ENCODE results near the gene DOCK1. TPM values are rescaled to one million over a fixed set of nuclear protein-coding genes. Genes with fewer than 3 reads are reported as not detected.

The DOCK1 gene
- total RNA-seq, 1 donor from 2014 or later = 72.6 TPM

DNA sequence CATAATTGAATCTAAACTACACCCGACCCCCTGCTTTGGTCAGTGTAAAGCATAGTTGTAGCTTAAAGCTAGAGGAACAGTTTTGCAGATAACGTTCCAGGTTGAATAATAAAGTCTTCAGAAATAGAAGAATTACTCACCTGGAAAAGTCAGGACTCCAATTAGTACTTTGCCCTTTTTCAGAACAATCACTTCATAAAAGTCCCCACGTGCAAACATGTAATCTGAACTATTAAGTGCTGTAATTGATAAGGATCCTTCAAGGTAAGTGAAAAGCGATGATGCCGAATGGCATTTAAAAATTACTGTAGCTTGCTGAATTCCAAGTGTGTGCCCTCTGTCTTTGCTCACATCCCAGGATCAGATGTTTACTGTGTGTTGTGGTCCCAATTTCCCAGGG, 344.8 kb downstream of the DOCK1 start:
- TF ChIP-seq, protein P1, sequence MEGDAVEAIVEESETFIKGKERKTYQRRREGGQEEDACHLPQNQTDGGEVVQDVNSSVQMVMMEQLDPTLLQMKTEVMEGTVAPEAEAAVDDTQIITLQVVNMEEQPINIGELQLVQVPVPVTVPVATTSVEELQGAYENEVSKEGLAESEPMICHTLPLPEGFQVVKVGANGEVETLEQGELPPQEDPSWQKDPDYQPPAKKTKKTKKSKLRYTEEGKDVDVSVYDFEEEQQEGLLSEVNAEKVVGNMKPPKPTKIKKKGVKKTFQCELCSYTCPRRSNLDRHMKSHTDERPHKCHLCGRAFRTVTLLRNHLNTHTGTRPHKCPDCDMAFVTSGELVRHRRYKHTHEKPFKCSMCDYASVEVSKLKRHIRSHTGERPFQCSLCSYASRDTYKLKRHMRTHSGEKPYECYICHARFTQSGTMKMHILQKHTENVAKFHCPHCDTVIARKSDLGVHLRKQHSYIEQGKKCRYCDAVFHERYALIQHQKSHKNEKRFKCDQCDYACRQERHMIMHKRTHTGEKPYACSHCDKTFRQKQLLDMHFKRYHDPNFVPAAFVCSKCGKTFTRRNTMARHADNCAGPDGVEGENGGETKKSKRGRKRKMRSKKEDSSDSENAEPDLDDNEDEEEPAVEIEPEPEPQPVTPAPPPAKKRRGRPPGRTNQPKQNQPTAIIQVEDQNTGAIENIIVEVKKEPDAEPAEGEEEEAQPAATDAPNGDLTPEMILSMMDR (IDR thresholded peaks at IDR 0.05) = no peak
- Mint-ChIP-seq H3K27me3 (ENCODE audit: insufficient read depth, low read depth) (no peaks in the 10 kb centered on the region), H3K9me3 (peaks cover 11% of the 10 kb centered on the region), H3K27ac (no peak overlapping the region), H3K4me1 (peaks cover 2% of the 10 kb centered on the region), H3K36me3 (peaks cover 22% of the 10 kb centered on the region), H3K4me3 (no peak overlapping the region)
- no peaks in the 10 kb centered on the region for H3K27me3 ChIP-seq
- H3K9ac ChIP-seq = no peak overlapping the region
- H3K27ac ChIP-seq = no peak overlapping the region
- H2AFZ ChIP-seq (replicated peaks) = no peak overlapping the region
- H3K36me3 ChIP-seq = peaks cover 3% of the 10 kb centered on the region
- DNase-seq (ENCODE audit: low spot score) = no peak
- H3K79me2 ChIP-seq (ENCODE audit: low read depth) = no peaks in the 10 kb centered on the region
- no peak overlapping the region for H3K4me2 ChIP-seq
- no peaks in the 10 kb centered on the region for H3F3A ChIP-seq (ENCODE audit: low read depth)
- H3K9me3 ChIP-seq (ENCODE audit: low read depth) = no peaks in the 10 kb centered on the region
- no peak overlapping the region for H3K4me3 ChIP-seq
- H3K4me1 ChIP-seq = no peaks in the 10 kb centered on the region
- no peaks in the 10 kb centered on the region for H4K20me1 ChIP-seq (ENCODE audit: low read depth)

DNA sequence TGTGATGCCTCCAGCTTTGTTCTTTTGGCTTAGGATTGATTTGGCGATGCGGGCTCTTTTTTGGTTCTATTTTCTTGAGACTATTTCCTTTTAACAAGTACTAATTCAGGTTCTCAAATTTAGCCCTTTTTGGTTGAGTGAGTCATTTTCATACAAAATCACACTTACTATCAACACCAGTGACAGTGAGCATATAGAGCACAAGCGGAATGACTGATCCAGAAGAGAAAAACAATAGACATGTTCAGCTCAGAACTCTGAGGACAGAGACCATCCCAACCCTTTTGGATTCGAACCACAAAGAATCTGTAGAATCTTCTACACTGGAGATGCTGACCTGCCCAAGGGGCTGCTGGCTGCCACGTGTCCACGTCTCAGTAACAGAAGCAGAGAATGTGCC, 347.6 kb downstream of the DOCK1 start:
- no peak overlapping the region for H3K4me3 ChIP-seq
- H3K36me3 Mint-ChIP-seq = peaks cover 22% of the 10 kb centered on the region
- no peaks in the 10 kb centered on the region for H3K27me3 ChIP-seq
- no peak for DNase-seq (ENCODE audit: low spot score)
- no peaks in the 10 kb centered on the region for H3F3A ChIP-seq (ENCODE audit: low read depth)
- no peak overlapping the region for H3K9ac ChIP-seq
- no peaks in the 10 kb centered on the region for H3K4me1 ChIP-seq
- H2AFZ ChIP-seq (replicated peaks) = no peak overlapping the region
- peaks cover 3% of the 10 kb centered on the region for H3K36me3 ChIP-seq
- no peak overlapping the region for H3K4me2 ChIP-seq
- no peaks in the 10 kb centered on the region for H4K20me1 ChIP-seq (ENCODE audit: low read depth)
- TF ChIP-seq, protein P1 (IDR thresholded peaks at IDR 0.05) = no peak
- TF ChIP-seq EZH2phosphoT487 (IDR thresholded peaks at IDR 0.05) = no peak
- no peak for TF ChIP-seq EZH2 (IDR thresholded peaks at IDR 0.05)
- no peak overlapping the region for H3K27ac ChIP-seq
- peaks cover 8% of the 10 kb centered on the region for H3K4me1 Mint-ChIP-seq
- H3K27me3 Mint-ChIP-seq (ENCODE audit: insufficient read depth, low read depth) = no peaks in the 10 kb centered on the region
- peaks cover 11% of the 10 kb centered on the region for H3K9me3 Mint-ChIP-seq
- H3K27ac Mint-ChIP-seq = no peak overlapping the region
- no peaks in the 10 kb centered on the region for H3K79me2 ChIP-seq (ENCODE audit: low read depth)
- no peaks in the 10 kb centered on the region for H3K9me3 ChIP-seq (ENCODE audit: low read depth)
- no peak overlapping the region for H3K4me3 Mint-ChIP-seq

DNA sequence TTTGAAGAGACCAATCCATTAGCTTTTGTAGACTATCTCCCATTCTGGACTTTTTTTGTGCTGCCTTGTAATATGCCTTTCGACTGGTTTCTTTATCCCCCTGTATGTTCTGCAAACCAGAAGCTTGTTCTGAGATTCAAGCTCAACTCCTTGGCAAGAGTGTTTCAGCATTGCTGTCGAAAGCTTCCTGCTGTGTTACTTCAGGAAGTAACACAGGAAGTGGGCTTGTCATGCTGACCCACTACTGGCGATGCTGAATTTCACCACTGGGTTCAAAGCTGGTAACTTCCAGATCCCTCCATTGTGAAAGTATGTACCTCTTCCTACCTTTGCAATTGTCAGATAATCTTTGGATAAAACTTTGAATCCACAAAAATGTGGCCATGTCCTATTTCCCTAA, 349.0 kb downstream of the DOCK1 start:
- H3K9ac ChIP-seq = no peak overlapping the region
- no peaks in the 10 kb centered on the region for H3K9me3 ChIP-seq (ENCODE audit: low read depth)
- H3K27ac ChIP-seq = no peak overlapping the region
- Mint-ChIP-seq H3K4me1 (peaks cover 21% of the 10 kb centered on the region), H3K27ac (no peak overlapping the region), H3K27me3 (ENCODE audit: insufficient read depth, low read depth) (no peaks in the 10 kb centered on the region), H3K4me3 (no peak overlapping the region), H3K9me3 (peaks cover 11% of the 10 kb centered on the region), H3K36me3 (peaks cover 20% of the 10 kb centered on the region)
- H3K27me3 ChIP-seq = no peaks in the 10 kb centered on the region
- H3K4me2 ChIP-seq = no peak overlapping the region
- DNase-seq (ENCODE audit: low spot score) = no peak
- no peaks in the 10 kb centered on the region for H4K20me1 ChIP-seq (ENCODE audit: low read depth)
- TF ChIP-seq, protein P1 (IDR thresholded peaks at IDR 0.05) = no peak
- TF ChIP-seq EZH2phosphoT487 (IDR thresholded peaks at IDR 0.05) (no peak), EZH2 (IDR thresholded peaks at IDR 0.05) (no peak)
- no peaks in the 10 kb centered on the region for H3F3A ChIP-seq (ENCODE audit: low read depth)
- no peaks in the 10 kb centered on the region for H3K4me1 ChIP-seq
- no peak overlapping the region for H3K4me3 ChIP-seq
- H3K79me2 ChIP-seq (ENCODE audit: low read depth) = no peaks in the 10 kb centered on the region
- H3K36me3 ChIP-seq = no peaks in the 10 kb centered on the region
- H2AFZ ChIP-seq (replicated peaks) = no peak overlapping the region

DNA sequence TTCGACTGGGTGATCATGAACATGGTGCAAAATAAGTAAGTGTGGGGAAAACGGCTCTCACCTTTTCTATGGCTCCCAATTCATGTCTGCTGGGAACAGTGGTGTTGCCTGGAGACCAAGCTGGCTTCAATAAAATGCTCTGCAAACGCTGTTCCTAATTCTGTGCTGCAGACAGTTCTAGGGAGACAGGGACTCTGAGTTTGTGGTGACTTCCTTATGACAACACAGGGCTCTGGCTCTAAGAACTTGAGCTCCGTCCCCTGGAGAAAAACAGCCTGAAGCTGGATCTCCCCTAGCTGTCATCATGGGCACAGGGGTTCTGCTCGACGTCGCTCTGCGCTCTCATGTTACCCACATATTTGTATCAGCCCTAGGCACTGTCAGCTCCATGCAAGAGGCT, 352.2 kb downstream of the DOCK1 start:
- H3K9me3 ChIP-seq (ENCODE audit: low read depth) = no peaks in the 10 kb centered on the region
- Mint-ChIP-seq H3K9me3 (peaks cover 9% of the 10 kb centered on the region), H3K27me3 (ENCODE audit: insufficient read depth, low read depth) (peaks cover 7% of the 10 kb centered on the region), H3K36me3 (peaks cover 30% of the 10 kb centered on the region), H3K27ac (no peak overlapping the region), H3K4me3 (no peak overlapping the region), H3K4me1 (peaks cover 23% of the 10 kb centered on the region)
- no peak overlapping the region for H3K4me2 ChIP-seq
- H2AFZ ChIP-seq (replicated peaks) = no peak overlapping the region
- H3K27me3 ChIP-seq = no peaks in the 10 kb centered on the region
- no peaks in the 10 kb centered on the region for H3K36me3 ChIP-seq
- no peak overlapping the region for H3K27ac ChIP-seq
- H3K4me1 ChIP-seq = no peaks in the 10 kb centered on the region
- no peaks in the 10 kb centered on the region for H3K79me2 ChIP-seq (ENCODE audit: low read depth)
- H4K20me1 ChIP-seq (ENCODE audit: low read depth) = no peaks in the 10 kb centered on the region
- DNase-seq (ENCODE audit: low spot score) = no peak
- no peaks in the 10 kb centered on the region for H3F3A ChIP-seq (ENCODE audit: low read depth)
- no peak overlapping the region for H3K9ac ChIP-seq
- TF ChIP-seq EZH2 (IDR thresholded peaks at IDR 0.05) = no peak
- TF ChIP-seq, protein P1 (IDR thresholded peaks at IDR 0.05) = no peak
- no peak overlapping the region for H3K4me3 ChIP-seq
